Hepatic stellate cell (primary cell): ENCODE data around the gene FXYD7.
"Not testable (repeated sequence)": the region's sequence is repeated elsewhere in the genome, so short reads cannot be mapped to it uniquely, and the experiment has no call there.

ENCODE experiments used
- DNase-seq: peaks from one replicate; pipeline ENCODE4 v3.0.0; 2011; ENCODE audit warnings: low spot score

The FXYD7 gene, protein sequence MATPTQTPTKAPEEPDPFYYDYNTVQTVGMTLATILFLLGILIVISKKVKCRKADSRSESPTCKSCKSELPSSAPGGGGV

DNA sequence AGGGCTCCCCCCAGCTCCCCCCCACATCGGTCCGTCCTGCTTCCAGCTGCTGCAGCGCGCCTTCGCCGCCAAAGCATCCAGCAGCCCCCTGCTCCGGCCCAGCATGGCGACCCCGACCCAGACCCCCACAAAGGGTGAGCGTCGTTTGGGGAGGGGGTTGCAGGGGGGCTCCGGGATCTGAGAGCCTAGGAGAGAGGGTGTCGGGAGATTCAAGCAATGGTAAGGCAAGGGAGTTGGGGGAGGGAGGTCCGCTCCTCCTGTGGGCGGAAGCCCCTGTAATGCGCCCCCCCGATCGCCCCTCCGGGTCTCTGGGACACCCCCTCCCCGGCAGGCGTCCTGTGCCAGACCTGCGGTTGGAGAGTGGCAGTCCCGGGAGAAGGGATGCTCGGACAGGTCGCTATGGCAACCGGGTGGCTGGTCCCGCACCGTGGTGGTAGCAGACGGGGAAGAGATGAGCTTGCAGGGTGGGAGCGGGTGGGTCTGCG is at the start of gene FXYD7:
Gene FXYD7, plus strand, starts transcription at position 25 of the 485 bp plus-strand sequence. Its CDS starts 79 bp downstream, at position 104.
- DNase-seq, result no peak

DNA sequence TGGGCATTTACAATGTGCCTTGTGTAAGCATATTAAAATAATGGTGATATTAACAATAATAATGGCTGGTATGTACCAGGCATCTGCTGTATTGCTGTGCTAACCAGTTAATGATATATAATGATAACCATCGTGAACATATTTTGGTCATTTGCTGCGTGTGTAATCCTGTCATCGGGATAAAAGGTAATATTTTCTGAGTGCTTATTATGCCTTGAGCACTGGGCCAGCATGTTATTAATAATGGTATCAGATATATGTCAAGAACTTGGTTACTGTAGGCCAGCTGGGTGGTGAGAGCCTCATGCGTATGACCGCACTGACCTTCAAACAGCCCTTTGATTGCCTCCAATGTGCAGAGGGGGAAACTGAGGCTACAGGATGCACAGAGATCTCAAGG is 49.6 kb upstream of the FXYD7 start:
- DNase-seq, result no peak

DNA sequence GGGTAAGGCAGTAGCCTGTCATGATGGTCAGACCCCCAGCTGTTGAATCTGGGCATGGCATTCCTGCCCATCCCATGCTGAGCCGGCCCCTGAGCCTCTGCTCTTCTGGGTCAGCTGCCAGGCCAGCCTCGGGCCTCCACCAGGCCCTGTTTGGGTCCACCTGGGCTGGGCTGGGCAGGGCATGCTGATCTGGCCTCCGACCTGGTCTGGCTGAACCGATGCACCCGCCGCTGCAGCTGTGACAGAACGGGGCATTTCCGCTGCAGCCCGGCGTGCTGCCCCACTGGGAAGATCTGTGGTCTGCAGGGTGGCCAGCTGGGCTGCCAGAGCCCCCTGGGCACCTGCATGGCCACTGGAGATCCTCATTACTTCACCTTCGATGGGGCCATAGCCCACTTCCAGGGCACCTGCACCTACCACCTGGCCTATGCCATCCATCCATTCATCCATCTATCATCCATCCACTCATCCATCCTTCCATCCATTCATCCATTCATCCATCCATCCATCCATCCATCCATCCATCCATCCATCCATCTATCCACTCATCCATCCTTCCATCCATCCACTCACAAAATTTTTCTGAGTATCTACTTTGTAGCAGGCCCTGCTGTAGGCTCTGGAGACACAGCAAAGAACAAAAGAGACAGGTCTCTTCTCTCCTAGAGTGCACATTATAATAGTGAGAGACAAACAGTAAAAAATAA is 49.0 kb upstream of the FXYD7 start:
- DNase-seq, result no peak

DNA sequence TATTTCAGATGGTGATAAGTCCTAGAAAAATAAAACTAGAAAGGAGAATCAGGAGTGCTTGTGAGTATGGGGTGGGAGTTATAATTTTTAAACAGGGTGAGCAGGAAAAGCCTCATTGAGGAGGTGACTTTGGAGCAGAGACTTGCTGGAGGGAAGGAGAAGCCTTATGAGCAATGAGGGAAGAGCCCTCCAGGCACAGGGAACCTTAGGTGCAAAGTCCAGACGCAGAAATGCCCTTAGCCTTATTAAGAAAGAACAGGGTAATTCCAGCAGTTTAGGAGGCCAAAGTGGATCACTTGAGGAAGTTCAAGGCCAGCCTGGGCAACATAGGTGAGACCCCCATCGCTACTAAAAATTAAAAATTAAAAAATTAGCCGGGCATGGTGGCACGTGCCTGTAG is 48.4 kb upstream of the FXYD7 start:
- DNase-seq, result no peak

DNA sequence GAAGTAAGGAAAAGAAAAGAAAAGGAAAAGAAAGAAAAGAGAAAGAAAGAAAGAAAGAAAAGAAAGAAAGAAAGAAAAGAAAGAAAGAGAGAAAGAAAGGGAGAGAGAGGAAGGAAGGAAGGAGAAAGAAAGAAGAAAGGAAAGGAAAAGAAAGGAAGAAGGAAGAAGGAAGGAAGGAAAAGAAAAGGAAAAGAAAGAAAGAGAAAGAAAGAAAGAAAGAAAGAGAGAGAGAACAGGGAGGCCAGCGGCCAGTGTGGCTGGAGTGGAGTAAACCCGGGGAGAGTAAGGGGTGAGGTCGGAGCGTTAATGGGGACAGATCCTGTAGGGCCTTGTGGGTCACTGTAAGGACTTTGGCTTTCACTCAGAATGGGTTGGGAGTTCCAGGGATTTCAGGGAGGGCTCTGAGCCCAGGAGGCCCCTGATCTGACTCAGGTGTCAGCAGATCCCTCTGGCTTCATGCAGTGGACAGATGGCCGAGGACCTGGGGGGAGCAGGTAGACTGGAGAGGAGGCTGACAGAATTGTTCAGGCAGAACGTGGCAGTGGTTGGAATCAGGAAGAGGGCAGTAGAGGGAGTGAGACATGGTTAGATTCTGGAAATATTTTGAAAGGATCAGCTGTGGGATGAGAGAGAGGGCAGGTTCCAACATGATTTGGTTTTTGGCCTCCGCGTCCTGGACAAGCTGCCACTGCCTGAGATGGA is 47.2 kb upstream of the FXYD7 start:
- no peak for DNase-seq

DNA sequence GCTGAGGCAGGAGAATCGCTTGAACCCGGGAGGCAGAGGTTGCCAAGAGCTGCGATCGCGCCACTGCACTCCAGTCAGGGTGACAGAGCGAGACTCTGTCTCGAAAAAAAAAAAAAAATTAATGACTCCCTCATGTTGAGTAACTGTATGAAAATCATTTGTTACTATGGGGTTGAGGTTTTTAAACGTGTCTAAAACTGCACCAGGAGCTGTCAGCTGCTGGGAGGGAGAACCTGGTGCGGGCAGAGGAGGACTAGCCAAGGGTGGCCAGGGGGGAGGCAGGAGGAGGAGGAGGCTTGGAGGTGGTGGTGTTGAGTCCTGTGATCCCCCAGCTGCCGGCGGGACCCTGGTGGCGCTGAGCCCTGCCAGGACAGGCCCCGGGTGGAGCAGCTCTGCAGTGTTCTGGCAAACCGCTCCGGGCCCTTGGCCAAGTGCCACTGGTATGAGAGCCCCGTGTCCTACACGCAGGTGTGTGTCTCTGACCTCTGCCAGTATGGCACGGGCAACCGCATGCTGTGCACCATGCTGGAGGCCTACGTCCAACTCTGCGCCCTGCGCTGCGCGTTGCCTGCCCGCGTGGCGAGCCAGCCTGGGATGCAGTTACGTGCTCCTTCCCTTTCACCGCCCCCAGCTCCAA is 44.5 kb upstream of the FXYD7 start:
- no peak for DNase-seq

DNA sequence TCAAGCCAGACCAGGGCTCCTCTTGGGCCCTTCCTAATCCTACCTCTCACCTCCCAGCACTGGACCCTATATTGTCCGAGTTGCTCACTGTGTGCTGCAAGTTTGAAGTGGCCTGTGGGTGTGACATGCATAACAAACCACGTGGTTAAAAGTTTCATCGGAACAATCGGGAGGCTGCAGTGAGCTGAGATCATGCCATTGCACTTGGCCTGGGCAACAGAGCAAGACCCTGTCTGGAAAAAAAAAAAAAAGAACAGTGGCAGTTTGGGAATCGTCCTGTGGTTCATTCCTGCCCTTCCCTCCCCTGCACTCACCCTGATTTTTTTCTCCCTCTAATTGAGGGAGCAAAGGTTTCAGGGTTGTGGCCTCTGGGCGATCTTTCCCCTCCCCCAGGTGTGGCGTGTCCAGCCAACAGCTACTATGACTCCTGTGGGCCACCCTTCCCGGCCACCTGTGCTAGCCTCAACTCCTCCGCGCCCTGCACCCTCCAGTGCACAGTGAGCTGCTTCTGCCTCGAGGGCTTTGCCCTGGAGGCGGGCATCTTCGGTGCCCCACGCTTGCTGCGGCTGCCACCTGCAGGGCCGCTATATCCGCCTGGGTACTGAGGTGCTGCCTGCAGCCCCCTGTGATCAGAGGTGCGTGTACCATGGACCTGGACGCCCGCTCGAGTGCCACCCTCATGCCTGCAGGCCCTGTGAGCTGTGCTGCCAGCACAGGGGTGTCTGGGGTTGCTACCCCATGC is 43.7 kb upstream of the FXYD7 start:
- no peak for DNase-seq

DNA sequence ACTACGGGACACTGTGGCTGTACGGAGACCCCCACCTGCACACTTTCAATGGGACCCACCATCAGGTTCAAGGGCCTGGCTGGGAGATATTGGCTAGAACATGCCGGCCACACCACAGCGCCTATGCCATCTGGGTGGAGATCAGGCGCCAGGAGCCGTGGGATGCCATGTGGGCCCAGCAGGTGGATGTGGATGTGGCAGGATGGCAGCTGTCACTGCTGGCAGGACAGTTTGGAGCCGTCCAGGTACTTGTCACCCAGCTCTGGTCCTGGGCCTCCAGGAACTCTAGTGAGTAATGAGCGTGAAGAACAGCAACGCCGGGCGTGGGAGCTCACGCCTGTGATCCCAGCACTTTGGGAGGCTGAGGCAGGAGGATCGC is 43.2 kb upstream of the FXYD7 start:
- DNase-seq, result no peak

DNA sequence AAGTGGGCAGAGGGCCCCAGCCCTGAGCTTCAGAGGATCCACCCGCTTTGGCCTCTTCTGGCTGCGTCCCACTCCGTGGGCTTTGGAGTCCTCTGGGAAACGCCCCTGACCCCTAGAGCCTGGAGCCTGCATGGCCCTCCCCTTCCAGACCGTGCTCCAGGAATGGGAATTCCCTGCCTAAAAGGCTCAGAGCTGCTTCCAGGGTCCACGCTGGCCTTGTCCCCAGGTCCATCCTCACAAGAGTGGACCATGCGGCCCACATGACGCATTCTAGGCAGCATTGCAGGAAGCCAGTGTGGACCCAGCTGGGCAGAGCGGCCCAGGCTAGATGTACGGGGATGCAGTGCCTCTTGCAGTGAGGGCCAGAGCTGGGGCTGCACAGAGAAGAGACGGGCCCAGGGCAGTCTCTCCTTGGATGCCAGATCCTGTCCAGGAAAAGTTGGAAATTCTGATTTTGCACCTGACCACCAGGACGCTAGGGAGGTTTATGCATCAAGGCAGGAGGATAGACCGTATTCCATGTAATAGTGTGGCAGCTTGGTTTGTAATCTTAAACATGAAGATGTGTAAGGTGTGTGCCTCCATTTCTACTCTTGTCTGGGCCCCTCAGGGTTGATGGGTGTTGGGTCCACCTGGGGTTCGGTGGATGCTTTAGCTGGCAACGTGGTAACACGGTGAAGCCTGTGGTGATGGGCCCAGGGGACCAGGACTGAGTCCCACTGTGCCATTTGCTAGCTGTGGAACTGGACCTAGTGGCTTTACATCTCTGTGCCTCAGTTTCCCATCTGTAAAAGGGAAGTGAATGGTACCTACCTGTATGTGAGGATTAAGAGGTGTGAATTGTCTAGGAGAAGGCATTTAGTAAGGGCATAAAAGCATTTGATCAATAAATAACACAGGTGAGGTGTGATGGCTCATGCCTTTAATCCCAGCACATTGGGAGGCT is 42.2 kb upstream of the FXYD7 start:
- DNase-seq, result no peak

DNA sequence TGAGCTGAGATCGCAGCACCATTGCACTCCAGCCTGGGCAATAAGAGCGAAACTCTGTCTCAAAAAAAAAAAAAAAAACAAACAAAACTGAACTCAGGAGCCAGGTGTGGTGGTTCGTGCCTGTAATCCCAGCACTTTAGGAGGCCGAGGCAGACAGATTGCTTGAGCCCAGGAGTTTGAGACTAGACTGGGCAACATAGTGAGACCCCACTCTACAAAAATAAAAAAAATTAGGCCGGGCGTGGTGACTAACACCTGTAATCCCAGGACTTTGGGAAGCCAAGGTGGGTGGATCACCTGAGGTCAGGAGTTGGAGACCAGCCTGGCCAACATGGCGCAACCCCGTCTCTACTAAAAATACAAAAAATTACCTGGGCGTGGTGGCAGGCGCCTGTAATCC is 41.1 kb upstream of the FXYD7 start:
- not testable (repeated sequence) for DNase-seq

DNA sequence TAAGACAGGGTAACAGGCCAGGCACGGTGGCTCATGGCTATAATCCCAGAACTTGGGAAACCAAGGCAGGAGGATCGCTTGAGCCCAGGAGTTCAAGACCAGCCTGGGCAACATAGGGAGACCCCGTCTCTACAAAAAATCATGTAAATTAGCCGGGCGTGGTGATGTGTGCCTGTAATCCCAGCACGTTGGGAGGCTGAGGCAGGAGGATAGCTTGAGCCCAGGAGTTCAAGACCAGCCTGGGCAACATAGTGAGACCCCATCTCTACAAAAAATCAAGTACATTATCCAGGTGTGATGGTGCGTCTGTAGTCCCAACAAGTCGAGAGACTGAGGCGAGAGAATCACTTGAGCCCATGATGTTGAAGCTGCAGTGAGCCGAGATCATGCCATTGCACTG is 39.4 kb upstream of the FXYD7 start:
- DNase-seq, result not testable (repeated sequence)

DNA sequence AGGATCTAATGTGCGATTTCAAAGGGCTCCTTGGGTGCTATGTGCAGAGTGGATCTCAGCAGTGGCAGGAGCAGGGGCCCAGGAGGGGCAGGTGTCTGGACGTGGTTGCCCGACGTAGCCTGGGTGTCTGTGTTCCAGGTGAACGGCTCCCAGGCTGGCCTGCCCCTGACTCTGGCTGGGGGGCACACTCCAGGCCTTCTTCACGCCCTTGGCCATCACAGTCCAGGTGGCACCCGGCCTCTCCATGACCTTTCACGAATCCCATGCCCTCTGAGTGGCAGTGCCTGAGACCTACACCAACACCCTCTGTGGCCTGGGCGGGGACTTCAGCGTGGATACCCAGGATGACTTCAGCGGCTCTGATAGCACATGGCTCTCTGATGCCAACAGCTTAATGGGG is 38.7 kb upstream of the FXYD7 start:
- no peak for DNase-seq

DNA sequence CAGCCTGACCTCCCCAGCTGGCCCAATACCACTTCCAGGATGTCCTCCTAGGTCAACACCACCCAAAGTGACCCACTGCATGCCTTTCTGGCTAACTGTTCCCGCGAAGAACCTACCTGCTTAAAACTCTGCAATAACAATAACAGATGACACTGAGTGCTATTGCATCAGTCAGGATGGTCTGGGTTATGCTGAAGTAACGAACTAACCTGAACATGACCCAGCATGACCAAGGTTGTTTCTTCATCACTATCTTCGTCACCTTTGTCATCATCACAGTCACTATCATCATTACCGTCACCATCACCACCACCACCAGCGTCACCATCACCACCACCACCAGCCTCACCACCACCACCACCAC is 38.0 kb upstream of the FXYD7 start:
- DNase-seq, result no peak

DNA sequence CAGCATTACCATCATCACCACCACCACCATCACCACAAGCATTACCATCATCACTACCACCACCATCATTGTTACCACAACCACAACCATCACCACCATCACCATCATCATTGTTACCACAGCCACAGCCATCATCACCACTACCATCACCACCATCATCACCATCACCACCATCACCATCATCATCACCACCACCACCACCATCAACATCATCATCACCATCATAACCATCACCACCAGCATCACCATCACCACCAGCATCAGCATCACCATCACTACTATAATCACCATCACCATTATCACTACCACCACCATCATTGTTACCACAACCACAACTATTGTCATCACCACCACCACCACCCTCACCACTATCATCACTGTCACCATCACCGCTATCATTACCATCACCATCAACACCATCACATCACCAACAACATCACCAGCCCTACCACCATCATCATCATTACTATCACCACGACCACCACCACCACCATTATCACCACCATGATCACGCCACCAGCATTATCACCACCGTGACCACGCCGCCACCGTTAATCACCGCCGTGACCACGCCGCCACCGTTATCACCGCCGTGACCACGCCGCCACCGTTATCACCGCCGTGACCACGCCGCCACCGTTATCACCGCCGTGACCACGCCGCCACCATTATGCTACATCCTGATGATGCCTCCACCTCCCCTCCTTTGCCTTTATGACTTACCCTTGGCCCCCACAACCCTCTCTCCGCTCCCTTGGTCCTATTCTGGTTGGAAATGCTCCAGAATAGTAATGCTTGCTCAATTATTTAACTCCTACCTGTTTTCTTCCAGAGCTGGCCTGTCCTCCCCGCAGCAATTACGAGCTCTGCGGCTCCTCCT is 37.4 kb upstream of the FXYD7 start:
- no peak for DNase-seq

DNA sequence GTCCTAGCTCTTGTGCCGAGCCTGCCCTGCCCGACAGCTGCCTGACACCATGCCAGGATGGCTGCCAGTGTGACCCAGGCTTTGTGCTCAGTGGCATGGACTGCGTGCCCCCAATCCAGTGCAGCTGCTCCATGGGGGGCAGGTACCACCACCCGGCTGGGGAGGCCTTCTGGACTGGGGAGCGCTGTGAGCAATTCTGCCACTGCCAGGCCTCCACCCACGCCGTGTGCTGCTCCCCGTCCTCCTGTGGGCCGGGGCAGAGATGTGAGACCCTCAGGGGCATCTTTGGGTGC is 36.8 kb upstream of the FXYD7 start:
- DNase-seq, result no peak

DNA sequence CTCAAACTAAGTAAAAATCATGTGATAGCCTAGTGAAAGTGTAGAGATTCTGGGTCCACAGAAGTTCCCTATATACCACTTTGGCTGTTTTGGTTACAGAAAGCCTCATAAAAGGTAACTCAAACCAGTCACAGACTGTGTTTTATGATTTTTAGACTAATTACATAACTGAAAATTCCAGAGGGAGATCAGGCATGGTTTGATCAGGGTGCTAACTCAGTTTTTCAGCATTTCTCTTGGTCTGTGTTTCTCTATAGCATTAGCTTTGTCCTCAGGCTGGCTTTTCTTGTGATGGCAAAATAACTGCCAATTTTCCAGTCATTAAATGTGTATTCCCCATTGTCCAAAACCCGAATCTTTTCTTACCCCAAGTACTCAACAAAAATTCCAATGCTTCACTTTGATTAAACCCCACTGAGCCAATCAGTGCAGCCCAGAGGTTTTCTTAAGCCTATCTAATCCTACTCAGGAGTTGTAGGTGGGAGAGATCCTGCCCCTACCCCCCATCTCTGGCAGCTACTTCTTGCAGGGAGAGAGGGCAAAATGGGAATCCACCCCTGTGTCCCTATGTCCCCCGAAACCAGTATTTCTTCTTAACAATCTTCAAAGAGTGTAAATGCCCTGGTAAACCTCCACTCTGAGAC is 36.0 kb upstream of the FXYD7 start:
- no peak for DNase-seq

DNA sequence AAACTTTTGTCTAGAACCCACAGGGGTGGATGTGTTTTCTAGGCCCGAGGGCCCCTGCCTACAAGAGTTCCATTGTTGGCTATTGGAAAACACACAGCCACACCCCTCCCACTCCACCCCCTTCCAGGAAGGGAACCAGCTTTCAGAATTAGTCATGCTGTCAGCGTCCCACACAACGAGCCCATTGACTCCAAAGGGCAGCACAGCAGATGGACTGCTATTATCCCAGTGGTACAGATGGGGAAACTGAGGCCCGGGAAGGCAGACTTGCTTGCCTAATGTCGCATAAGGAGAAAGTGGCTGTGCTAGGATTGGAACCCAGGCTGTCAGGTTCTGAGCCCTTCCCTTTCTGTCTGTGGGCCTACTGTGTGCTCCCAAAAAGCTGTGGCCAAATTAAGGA is 35.5 kb upstream of the FXYD7 start:
- DNase-seq, result no peak

DNA sequence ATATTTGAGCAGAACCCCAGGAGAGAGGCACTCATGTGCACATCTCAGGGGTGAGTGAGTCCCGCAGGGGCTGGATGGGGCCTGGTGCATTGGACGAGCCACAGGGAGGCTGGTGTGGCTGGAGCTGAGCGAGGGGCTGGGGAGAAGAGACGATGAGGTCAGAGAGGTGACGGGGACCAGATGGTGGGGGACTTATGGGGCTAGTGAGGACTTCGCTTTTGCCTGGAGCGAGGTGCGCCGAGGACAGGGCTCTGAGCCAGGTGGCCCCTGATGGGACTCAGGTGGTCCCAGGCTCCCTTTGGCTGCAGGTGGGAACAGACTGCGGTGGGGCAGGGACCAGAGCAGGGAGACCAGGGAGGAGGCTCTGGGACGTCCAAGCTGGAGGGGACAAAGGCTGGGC is 34.3 kb upstream of the FXYD7 start:
- DNase-seq, result no peak

DNA sequence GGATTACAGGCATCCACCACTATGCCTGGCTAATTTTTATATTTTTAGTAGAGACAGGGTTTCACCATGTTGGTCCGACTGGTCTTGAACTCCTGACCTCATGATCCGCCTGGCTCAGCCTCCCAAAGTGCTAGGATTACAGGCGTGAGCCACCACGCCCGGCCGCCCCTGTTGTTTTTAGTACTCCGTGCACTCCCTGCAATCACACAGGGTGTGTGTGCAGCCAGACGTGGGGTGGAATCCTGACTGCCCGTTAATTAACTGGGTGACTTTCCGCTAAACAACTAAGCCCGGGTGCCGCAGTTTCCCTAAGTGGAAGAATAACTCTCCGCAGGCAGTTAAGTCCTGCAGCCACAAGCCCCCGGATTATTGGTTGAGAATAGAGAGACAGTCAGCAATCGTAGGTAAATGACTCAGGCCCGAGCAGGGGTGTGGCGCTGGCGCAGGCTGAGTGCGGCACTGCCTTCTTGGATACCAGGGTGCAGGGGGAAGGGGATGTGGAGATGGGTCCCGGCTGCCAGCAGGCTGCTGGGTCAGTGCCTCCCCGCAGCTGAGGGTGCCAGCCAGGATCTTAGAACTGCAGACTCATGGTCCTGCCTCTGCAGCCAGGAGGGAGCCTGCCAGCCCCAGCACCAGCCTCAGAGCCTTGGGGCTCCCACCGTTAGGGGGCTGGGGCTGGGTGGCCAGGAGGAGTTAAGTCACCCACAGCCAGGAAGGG is 33.5 kb upstream of the FXYD7 start:
- DNase-seq, result no peak
